Activated naive CD4-positive, alpha-beta T cell treated with anti-CD3 and anti-CD28 coated beads, Interleukin-2, amount 50 U/mL, for 24 hours (primary cell): ENCODE data around the gene UPK3A.

Experiments used
- H3K27ac Mint-ChIP-seq: one replicate; pipeline ENCODE4 v1.8.0; 2021; ENCODE audit warnings: mild to moderate bottlenecking, mixed read lengths
- H3K27me3 Mint-ChIP-seq: one replicate; pipeline ENCODE4 v1.8.0; 2021; ENCODE audit warnings: mixed read lengths
- H3K36me3 Mint-ChIP-seq: one replicate; pipeline ENCODE4 v1.8.0; 2021; ENCODE audit warnings: mixed read lengths
- H3K4me1 Mint-ChIP-seq: one replicate; pipeline ENCODE4 v1.8.0; 2021; ENCODE audit warnings: mixed read lengths
- H3K4me3 Mint-ChIP-seq: one replicate; pipeline ENCODE4 v1.8.0; 2021; ENCODE audit warnings: mild to moderate bottlenecking, mixed read lengths
- H3K9me3 Mint-ChIP-seq: one replicate; pipeline ENCODE4 v1.8.0; 2021; ENCODE audit warnings: mixed read lengths

Gene UPK3A

GRCh38 chr22:45284705-45285262 is at the start of gene UPK3A:
TSS of gene UPK3A (plus strand) at chr22:45284949. CDS start at chr22:45285014, 65 bp downstream.
- Mint-ChIP-seq H3K4me3 (peak within 1 kb of the TSS; percentile 8), H3K9me3 (no peaks in the 10 kb centered on the region), H3K27ac (no peak within 1 kb of the TSS)

GRCh38 chr22:45235101-45235777 is 49.5 kb upstream of the UPK3A start:
- Mint-ChIP-seq H3K4me3 (no peak overlapping the region), H3K36me3 (peaks cover 2% of the 10 kb centered on the region), H3K27ac (no peak overlapping the region), H3K4me1 (peaks cover 23% of the 10 kb centered on the region), H3K9me3 (no peaks in the 10 kb centered on the region), H3K27me3 (no peaks in the 10 kb centered on the region)

More at GRCh38 chr22:45284705-45285262, at the start of gene UPK3A:
- H3K36me3 Mint-ChIP-seq: no peaks in the 10 kb centered on the region
- H3K27me3 Mint-ChIP-seq: peaks cover 4% of the 10 kb centered on the region
- peaks cover 23% of the 10 kb centered on the region for H3K4me1 Mint-ChIP-seq

- H3K36me3 Mint-ChIP-seq: peaks cover 2% of the 10 kb centered on the region
- no peaks in the 10 kb centered on the region for H3K27me3 Mint-ChIP-seq
- no peaks in the 10 kb centered on the region for H3K9me3 Mint-ChIP-seq
- peaks cover 23% of the 10 kb centered on the region for H3K4me1 Mint-ChIP-seq
- no peak overlapping the region for H3K4me3 Mint-ChIP-seq
- no peak overlapping the region for H3K27ac Mint-ChIP-seq
These were observed 48.9 kb upstream of the UPK3A start for GRCh38 chr22:45235851-45236342.

GRCh38 chr22:45237065-45237990 is 47.4 kb upstream of the UPK3A start:
- H3K27me3 Mint-ChIP-seq: no peaks in the 10 kb centered on the region
- no peaks in the 10 kb centered on the region for H3K9me3 Mint-ChIP-seq
- H3K27ac Mint-ChIP-seq: no peak overlapping the region
- H3K4me3 Mint-ChIP-seq: no peak overlapping the region
- peaks cover 24% of the 10 kb centered on the region for H3K4me1 Mint-ChIP-seq
- peaks cover 2% of the 10 kb centered on the region for H3K36me3 Mint-ChIP-seq

GRCh38 chr22:45238076-45238956 is 46.4 kb upstream of the UPK3A start:
- H3K9me3 Mint-ChIP-seq: no peaks in the 10 kb centered on the region
- H3K36me3 Mint-ChIP-seq: peaks cover 2% of the 10 kb centered on the region
- peaks cover 24% of the 10 kb centered on the region for H3K4me1 Mint-ChIP-seq
- H3K27ac Mint-ChIP-seq: no peak overlapping the region
- no peaks in the 10 kb centered on the region for H3K27me3 Mint-ChIP-seq
- H3K4me3 Mint-ChIP-seq: peak overlapping the region; percentile 60

- no peaks in the 10 kb centered on the region for H3K27me3 Mint-ChIP-seq
- H3K4me1 Mint-ChIP-seq: peaks cover 24% of the 10 kb centered on the region
- H3K4me3 Mint-ChIP-seq: peak overlapping the region; percentile 96
- no peaks in the 10 kb centered on the region for H3K9me3 Mint-ChIP-seq
- no peak overlapping the region for H3K27ac Mint-ChIP-seq
- peaks cover 2% of the 10 kb centered on the region for H3K36me3 Mint-ChIP-seq
These were observed 45.6 kb upstream of the UPK3A start for GRCh38 chr22:45238957-45239680.

- no peak overlapping the region for H3K27ac Mint-ChIP-seq
- peaks cover 24% of the 10 kb centered on the region for H3K4me1 Mint-ChIP-seq
- no peaks in the 10 kb centered on the region for H3K9me3 Mint-ChIP-seq
- H3K36me3 Mint-ChIP-seq: peaks cover 2% of the 10 kb centered on the region
- H3K4me3 Mint-ChIP-seq: peak overlapping the region; percentile 96
- no peaks in the 10 kb centered on the region for H3K27me3 Mint-ChIP-seq
These were observed 45.1 kb upstream of the UPK3A start for GRCh38 chr22:45239681-45240051.

- Mint-ChIP-seq H3K9me3 (no peaks in the 10 kb centered on the region), H3K4me3 (peak overlapping the region; percentile 96), H3K36me3 (peaks cover 2% of the 10 kb centered on the region), H3K4me1 (peaks cover 24% of the 10 kb centered on the region), H3K27ac (peak overlapping the region; percentile 92), H3K27me3 (no peaks in the 10 kb centered on the region)
These were observed 44.5 kb upstream of the UPK3A start for GRCh38 chr22:45240104-45240809.

- H3K4me1 Mint-ChIP-seq: peaks cover 25% of the 10 kb centered on the region
These were observed 43.7 kb upstream of the UPK3A start, which contains the start of gene KIAA0930 for GRCh38 chr22:45240810-45241631. TSS of gene KIAA0930 (minus strand) at chr22:45240894. CDS start at chr22:45240703, 191 bp downstream.

GRCh38 chr22:45242778-45243191 is 42.0 kb upstream of the UPK3A start:
- H3K27me3 Mint-ChIP-seq: no peaks in the 10 kb centered on the region
- no peaks in the 10 kb centered on the region for H3K9me3 Mint-ChIP-seq
- H3K36me3 Mint-ChIP-seq: peaks cover 2% of the 10 kb centered on the region
- H3K4me3 Mint-ChIP-seq: no peak overlapping the region
- H3K4me1 Mint-ChIP-seq: peaks cover 31% of the 10 kb centered on the region
- H3K27ac Mint-ChIP-seq: no peak overlapping the region

More at GRCh38 chr22:45240810-45241631, 43.7 kb upstream of the UPK3A start, which contains the start of gene KIAA0930:
- Mint-ChIP-seq H3K27me3 (no peaks in the 10 kb centered on the region), H3K9me3 (no peaks in the 10 kb centered on the region), H3K36me3 (peaks cover 2% of the 10 kb centered on the region), H3K4me3 (peak within 1 kb of the TSS; percentile 96), H3K27ac (peak within 1 kb of the TSS; percentile 92)

GRCh38 chr22:45244916-45245315 is 39.8 kb upstream of the UPK3A start:
- no peaks in the 10 kb centered on the region for H3K27me3 Mint-ChIP-seq
- no peak overlapping the region for H3K4me3 Mint-ChIP-seq
- no peaks in the 10 kb centered on the region for H3K9me3 Mint-ChIP-seq
- H3K27ac Mint-ChIP-seq: no peak overlapping the region
- H3K36me3 Mint-ChIP-seq: no peaks in the 10 kb centered on the region
- peaks cover 16% of the 10 kb centered on the region for H3K4me1 Mint-ChIP-seq

GRCh38 chr22:45246060-45246985 is 38.4 kb upstream of the UPK3A start:
- no peak overlapping the region for H3K4me3 Mint-ChIP-seq
- no peaks in the 10 kb centered on the region for H3K36me3 Mint-ChIP-seq
- H3K9me3 Mint-ChIP-seq: no peaks in the 10 kb centered on the region
- H3K27ac Mint-ChIP-seq: peak overlapping the region; percentile 72
- no peaks in the 10 kb centered on the region for H3K27me3 Mint-ChIP-seq
- peaks cover 16% of the 10 kb centered on the region for H3K4me1 Mint-ChIP-seq
